ENCODE data around the gene CNTNAP2. TPM values are rescaled to one million over a fixed set of nuclear protein-coding genes. Genes with fewer than 3 reads are reported as not detected.

The CNTNAP2 gene
- total RNA-seq, 1 donor, result under 0.01 TPM

GRCh38 chr7:147756300-147756699, 1639.7 kb downstream of the CNTNAP2 start:
- no peak for TF ChIP-seq CTCF (IDR thresholded peaks at IDR 0.05; ENCODE audit: insufficient read depth, low read length)
- DNase-seq (ENCODE audit: low read depth), result no peak
- no peak overlapping the region for H3K4me3 ChIP-seq (ENCODE audit: low read depth, low read length)

- H3K4me3 ChIP-seq (ENCODE audit: low read depth, low read length), result no peak overlapping the region
- no peak for DNase-seq (ENCODE audit: low read depth)
- TF ChIP-seq CTCF (IDR thresholded peaks at IDR 0.05; ENCODE audit: insufficient read depth, low read length), result no peak
Observed at GRCh38 chr7:147759327-147759943, 1642.8 kb downstream of the CNTNAP2 start.

- no peak overlapping the region for H3K4me3 ChIP-seq (ENCODE audit: low read depth, low read length)
- TF ChIP-seq CTCF (IDR thresholded peaks at IDR 0.05; ENCODE audit: insufficient read depth, low read length), result no peak
- DNase-seq (ENCODE audit: low read depth), result no peak
Observed at GRCh38 chr7:147765301-147765700, 1648.7 kb downstream of the CNTNAP2 start.

GRCh38 chr7:147771344-147771743, 1654.7 kb downstream of the CNTNAP2 start:
- no peak overlapping the region for H3K4me3 ChIP-seq (ENCODE audit: low read depth, low read length)
- no peak for DNase-seq (ENCODE audit: low read depth)
- no peak for TF ChIP-seq CTCF (IDR thresholded peaks at IDR 0.05; ENCODE audit: insufficient read depth, low read length)

- H3K4me3 ChIP-seq (ENCODE audit: low read depth, low read length), result no peak overlapping the region
- no peak for TF ChIP-seq CTCF (IDR thresholded peaks at IDR 0.05; ENCODE audit: insufficient read depth, low read length)
- no peak for DNase-seq (ENCODE audit: low read depth)
Observed at GRCh38 chr7:147774461-147774860, 1657.9 kb downstream of the CNTNAP2 start.

GRCh38 chr7:147775516-147776284, 1659.1 kb downstream of the CNTNAP2 start:
- H3K4me3 ChIP-seq (ENCODE audit: low read depth, low read length), result no peak overlapping the region
- TF ChIP-seq CTCF (IDR thresholded peaks at IDR 0.05; ENCODE audit: insufficient read depth, low read length), result no peak
- no peak for DNase-seq (ENCODE audit: low read depth)

All from fibroblast of the aortic adventitia (primary cell).